Peyer's patch (tissue), 4 donors: Measurements from ENCODE around the gene C11orf54.

Source experiments
- CTCF ChIP-seq, 6 experiments: fragments of 450-650 bp in 4 of 6; fragments of 200-600 bp in 2 of 6; sonication (generic) in 1 of 6; IDR thresholded peaks; one replicate each; pipeline ENCODE4 v1.5.1; 2017 to 2019; ENCODE audit warnings: antibody characterized with exemption in 6 of 6, mild to moderate bottlenecking in 3 of 6, moderate library complexity in 1 of 6
- POLR2A ChIP-seq, 2 donors: fragments of 450-650 bp; IDR thresholded peaks; one replicate each; pipeline ENCODE4 v1.5.1; 2017; ENCODE audit warnings: antibody characterized with exemption in 2 of 2, mild to moderate bottlenecking in 2 of 2, moderate library complexity in 2 of 2

GRCh38 chr11:93773601-93774200 is 32.2 kb downstream of the C11orf54 start:
- TF ChIP-seq CTCF (IDR thresholded peaks at IDR 0.05) = no peak
- TF ChIP-seq POLR2A (IDR thresholded peaks at IDR 0.05) = no peak
